NCI-H2196 (cell line): Measurements from ENCODE around the gene DIS3L2.
"Not testable (repeated sequence)": the region's sequence is repeated elsewhere in the genome, so short reads cannot be mapped to it uniquely, and the experiment has no call there.

Experiments used
- DNase-seq: peaks from one replicate; lab custom pipeline; 2025; ENCODE audit not compliant: unreplicated experiment; lab: John Stamatoyannopoulos, UW

Gene DIS3L2

GRCh38 chr2:232288489-232289030 lies 327.0 kb downstream of the DIS3L2 start:
- DNase-seq = no peak

GRCh38 chr2:232290668-232291067 lies 329.2 kb downstream of the DIS3L2 start:
- DNase-seq = no peak

- no peak for DNase-seq
Measured at GRCh38 chr2:232291343-232291742, 329.8 kb downstream of the DIS3L2 start.

- DNase-seq = peak; percentile 47
Measured at GRCh38 chr2:232292395-232293154, 331.1 kb downstream of the DIS3L2 start.

GRCh38 chr2:232293191-232293590 lies 331.7 kb downstream of the DIS3L2 start:
- DNase-seq = no peak

GRCh38 chr2:232295971-232296370 lies 334.5 kb downstream of the DIS3L2 start:
- no peak for DNase-seq

- DNase-seq = no peak
Measured at GRCh38 chr2:232296776-232297525, 335.4 kb downstream of the DIS3L2 start.

GRCh38 chr2:232299084-232299483 lies 337.6 kb downstream of the DIS3L2 start:
- no peak for DNase-seq

GRCh38 chr2:232299927-232300674 lies 338.6 kb downstream of the DIS3L2 start:
- no peak for DNase-seq

GRCh38 chr2:232300894-232301387 lies 339.4 kb downstream of the DIS3L2 start:
- DNase-seq = peak; percentile 9

GRCh38 chr2:232304236-232304635 lies 342.7 kb downstream of the DIS3L2 start:
- DNase-seq = no peak

GRCh38 chr2:232306741-232307305 lies 345.3 kb downstream of the DIS3L2 start:
- no peak for DNase-seq

- no peak for DNase-seq
Measured at GRCh38 chr2:232307854-232308253, 346.3 kb downstream of the DIS3L2 start.

- DNase-seq = no peak
Measured at GRCh38 chr2:232308986-232309385, 347.5 kb downstream of the DIS3L2 start.

- DNase-seq = no peak
Measured at GRCh38 chr2:232309592-232309991, 348.1 kb downstream of the DIS3L2 start.

- DNase-seq = no peak
Measured at GRCh38 chr2:232310121-232310520, 348.6 kb downstream of the DIS3L2 start.

GRCh38 chr2:232310696-232311095 lies 349.2 kb downstream of the DIS3L2 start:
- no peak for DNase-seq

- DNase-seq = not testable (repeated sequence)
Measured at GRCh38 chr2:232313645-232314044, 352.1 kb downstream of the DIS3L2 start.

- DNase-seq = no peak
Measured at GRCh38 chr2:232315049-232315922, 353.8 kb downstream of the DIS3L2 start.

GRCh38 chr2:232315923-232316299 lies 354.4 kb downstream of the DIS3L2 start:
- DNase-seq = no peak
